HG02623 (cell line): Measurements from ENCODE around the gene ARHGAP25.

Experiments
- ATAC-seq: cut with Tn5 transposase; IDR thresholded peaks from one replicate; pipeline ENCODE4 v1.9.1; 2021; ENCODE audit warnings: moderate library complexity; ENCODE audit not compliant: unreplicated experiment

Gene ARHGAP25

GRCh38 chr2:68716604-68717304 lies 17.9 kb upstream of the ARHGAP25 start:
- no peak for ATAC-seq

- no peak for ATAC-seq
Measured at GRCh38 chr2:68717305-68717661, 17.3 kb upstream of the ARHGAP25 start.

DNA sequence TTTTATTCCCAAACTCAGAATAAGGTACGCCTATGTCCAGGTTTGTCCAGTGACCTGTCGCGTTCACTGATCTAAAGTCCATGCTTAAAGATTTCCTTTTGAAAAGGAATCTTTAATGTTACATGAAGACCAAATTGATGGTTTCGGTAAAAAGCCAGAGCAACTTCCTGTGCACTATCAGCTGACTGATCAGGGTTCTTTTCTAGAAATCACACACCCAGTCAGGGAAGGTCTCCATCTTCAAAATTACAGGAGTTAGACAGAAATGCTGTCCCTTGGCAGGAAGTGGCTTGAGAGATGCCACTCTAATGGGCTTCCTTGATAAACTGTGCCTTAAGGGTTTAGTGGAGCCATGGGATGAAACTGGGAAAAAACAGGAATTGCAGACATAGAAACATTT lies 14.7 kb upstream of the ARHGAP25 start:
- ATAC-seq, result no peak

DNA sequence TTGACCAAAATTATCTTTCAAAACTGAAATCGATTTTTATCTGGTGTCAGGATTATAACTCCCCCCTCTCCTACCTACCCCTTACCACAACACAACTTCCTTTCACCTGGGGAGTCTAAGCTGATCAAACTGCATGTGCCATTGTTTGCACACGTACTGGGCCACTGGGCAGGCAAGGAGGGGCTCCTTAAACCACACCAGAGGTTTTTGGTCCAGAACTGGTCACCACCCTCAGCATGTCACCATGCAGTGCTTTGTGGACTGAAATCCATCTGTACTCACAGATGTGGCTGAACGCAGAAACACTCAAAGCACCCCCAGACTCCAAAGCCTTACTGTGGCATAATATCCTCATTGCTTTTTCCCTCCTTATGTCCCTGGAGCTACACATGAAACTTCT lies 13.9 kb upstream of the ARHGAP25 start:
- no peak for ATAC-seq

DNA sequence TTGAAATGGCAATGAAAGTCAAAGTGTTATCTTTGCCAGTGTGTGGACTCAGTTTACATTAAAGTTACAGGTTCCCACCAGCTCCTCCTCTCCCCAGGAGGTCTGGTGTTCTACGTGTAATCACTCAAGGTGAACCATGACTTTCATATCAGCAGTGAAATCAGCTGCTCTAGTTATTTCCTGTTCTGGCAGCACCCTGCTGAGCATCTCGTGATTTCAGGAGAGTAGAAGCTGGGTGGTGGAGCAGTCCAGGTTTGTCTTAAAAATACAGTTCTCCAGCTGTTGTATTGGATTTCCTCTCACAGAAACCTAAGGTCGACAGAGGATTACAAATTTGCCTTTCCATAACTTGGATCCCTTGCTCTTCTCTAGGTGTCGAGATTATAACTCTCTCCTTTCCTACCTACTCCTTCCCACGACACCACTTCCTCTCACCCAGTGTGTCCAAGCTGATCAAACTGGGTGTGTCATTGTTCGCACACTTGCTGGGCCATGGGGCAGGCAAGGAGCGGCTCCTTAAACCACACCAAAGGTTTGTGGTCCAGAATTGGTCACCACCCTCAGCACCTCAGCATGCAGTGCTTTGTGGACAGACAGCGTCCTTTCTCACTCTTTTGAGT lies 13.0 kb upstream of the ARHGAP25 start:
- ATAC-seq, result peak; percentile 69

GRCh38 chr2:68722712-68723111 lies 11.9 kb upstream of the ARHGAP25 start:
- ATAC-seq, result no peak

- no peak for ATAC-seq
Measured at GRCh38 chr2:68723181-68723580, 11.4 kb upstream of the ARHGAP25 start.

DNA sequence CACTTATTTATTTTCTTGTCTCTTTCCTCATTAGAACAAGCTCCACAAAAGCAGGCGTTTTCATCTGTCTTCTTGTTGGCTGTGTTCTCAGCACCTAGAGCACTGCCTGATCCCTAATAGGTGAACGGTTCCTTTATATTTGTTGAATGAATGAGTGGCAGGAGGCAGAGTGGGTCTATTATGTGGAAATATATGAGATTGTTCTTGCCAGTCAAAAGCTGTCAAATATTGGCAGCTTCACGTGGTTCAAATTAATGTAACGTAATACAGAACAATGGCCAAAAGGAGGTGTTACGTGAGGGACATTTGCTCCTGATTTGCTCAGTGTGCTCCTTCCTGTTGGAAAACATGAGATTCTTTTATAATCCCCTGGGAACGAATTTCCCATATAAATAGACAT lies 8.5 kb upstream of the ARHGAP25 start:
- no peak for ATAC-seq

GRCh38 chr2:68726608-68727367 lies 7.8 kb upstream of the ARHGAP25 start:
- peak; percentile 84 for ATAC-seq

DNA sequence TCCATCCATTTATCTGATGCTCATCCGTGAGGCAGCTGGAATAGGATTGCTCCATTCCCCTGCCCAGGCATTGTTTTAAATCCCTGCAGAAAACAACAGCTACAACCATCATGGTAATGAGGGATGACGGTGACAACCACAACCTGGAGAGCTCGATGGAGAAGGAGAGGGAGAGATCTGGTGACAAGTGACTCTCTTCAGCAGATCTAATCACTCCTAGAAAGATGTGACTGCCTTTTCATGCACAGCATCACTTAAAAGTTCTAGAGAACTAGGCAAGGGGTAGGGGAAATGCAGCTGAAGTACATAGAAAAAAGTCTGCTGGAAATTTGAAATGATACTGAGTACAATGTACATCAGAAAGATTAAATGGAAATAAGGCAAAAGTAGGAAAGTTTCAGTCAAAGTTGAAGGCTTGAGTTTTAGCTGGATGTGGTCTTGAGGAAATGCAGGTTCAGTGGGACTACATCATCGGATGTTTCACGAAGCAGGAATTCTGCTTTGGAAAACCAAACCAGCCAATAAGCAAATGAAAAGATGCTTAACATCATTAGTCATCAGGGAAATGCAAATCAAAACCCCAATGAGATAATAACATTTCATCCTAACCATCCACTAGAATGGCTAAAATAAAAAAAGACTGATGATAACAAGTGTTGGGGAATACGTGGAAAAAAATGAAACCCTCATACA lies 6.8 kb upstream of the ARHGAP25 start:
- no peak for ATAC-seq

GRCh38 chr2:68730828-68731227 lies 3.8 kb upstream of the ARHGAP25 start:
- ATAC-seq, result no peak

GRCh38 chr2:68732036-68732932 lies 2.3 kb upstream of the ARHGAP25 start:
- no peak for ATAC-seq

DNA sequence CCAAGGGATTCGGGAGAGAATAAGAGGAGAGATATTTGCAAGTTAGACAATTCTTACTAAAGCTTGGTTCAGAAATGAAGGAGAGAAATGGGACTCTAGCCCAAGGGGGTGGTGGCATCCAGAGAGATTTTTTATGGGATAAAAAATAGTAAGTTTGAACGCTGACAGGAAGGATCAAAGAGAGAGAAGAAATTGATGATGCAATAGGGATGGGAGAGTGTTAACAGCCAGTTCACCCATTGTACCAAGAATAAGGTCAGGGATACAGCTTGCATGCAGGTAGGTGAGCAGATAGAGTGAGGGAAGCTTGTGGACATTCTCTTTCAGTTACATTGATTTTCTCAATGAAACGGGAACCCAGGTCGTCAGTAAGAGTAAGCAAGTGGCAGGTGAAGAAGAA lies 1.2 kb upstream of the ARHGAP25 start:
- no peak for ATAC-seq

DNA sequence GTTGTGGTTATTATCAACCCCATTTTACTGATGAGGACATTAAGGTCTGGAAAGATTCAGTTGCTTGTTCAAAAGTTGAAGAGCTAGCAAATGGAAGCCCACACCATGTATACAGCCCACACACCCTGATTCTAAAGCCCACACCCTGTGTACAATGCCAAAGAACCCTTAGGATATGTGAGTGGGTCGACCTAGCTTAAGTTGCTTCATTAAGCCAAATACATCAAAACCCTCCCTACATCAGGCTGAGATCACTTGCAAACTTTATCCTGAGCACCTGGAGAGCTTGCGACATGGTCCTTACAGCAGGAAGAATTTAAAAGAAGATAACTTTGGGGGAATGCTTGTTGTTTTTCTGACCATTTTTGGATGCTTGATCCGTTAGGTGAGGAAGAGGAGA lies 435 bp upstream of the ARHGAP25 start:
- no peak for ATAC-seq

- ATAC-seq, result no peak
Measured at GRCh38 chr2:68736086-68736485, 1.5 kb downstream of the ARHGAP25 start.

DNA sequence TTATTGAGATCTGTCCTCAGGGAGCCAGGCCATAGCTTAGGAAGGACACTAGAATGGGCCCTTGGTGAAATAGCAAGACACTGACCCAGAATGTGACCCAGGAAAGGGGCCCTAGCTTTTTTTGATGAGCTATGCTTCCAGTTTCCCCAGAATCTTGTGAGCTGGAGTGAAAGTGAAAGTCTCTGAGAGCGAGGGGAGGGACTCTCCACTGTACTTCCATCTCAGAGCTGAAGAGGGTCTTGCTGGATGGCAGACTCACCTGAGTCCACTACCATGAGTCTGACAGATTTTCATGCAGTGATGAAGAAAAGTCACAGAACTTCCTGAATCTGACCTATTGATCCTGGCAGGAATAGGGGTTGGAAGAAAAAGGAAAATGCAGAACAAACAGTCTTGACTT lies 3.1 kb downstream of the ARHGAP25 start:
- peak; percentile 32 for ATAC-seq

- no peak for ATAC-seq
Measured at GRCh38 chr2:68738906-68739594, 4.4 kb downstream of the ARHGAP25 start.

DNA sequence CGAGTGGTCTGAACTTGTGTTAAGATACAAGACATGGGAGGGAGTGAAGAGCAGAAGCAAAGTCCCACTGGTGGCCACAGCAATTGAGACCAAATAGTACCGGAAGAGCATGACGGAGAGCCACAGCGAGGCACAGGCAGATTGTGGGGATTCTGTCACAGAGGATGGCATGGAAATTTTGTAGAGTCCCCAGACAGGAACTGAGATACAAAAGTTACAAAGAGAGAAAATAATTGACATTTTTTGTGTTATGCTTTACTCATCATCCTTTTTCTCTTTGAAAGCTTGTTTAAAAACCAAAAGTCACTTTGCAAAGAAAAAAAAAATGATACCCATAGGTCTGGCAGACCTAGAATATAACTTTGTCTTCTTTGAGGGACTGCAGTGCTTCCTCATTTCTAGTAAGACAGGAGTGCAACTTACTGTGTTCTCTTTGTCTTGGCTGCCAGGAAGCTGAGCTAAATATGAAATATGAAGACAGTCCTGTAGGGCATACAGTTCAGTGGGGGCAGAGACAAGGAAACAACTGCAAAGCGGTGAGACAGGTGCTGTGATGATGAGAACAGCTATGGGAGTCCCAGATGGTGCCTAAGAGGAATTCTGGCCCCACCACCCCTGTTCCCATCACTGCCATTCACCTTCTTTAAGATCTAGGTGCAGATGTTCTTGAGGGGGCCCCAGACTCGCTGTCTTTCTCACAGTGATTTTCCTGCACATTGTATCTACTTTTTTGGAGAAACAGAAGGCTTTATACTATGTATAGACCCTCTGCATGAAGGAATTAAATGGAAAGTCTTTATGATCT lies 5.2 kb downstream of the ARHGAP25 start:
- no peak for ATAC-seq

GRCh38 chr2:68740400-68740914 lies 5.8 kb downstream of the ARHGAP25 start:
- ATAC-seq, result no peak
